ENCODE data around the gene PACRG. TPM values are rescaled to one million over a fixed set of nuclear protein-coding genes. Genes with fewer than 3 reads are reported as not detected.
"Not testable (repeated sequence)": the region's sequence is repeated elsewhere in the genome, so short reads cannot be mapped to it uniquely, and the experiment has no call there.

The PACRG gene
- total RNA-seq, 1 experiment from 2014 or later = 0.59 TPM

GRCh38 chr6:162974685-162975084 is 246.9 kb downstream of the PACRG start:
- Histone ChIP-seq H3K27ac (ENCODE audit: low read length) (no peak overlapping the region), H3K36me3 (ENCODE audit: control insufficient read depth, insufficient read depth, low read length) (no peaks in the 10 kb centered on the region), H3K27me3 (ENCODE audit: control insufficient read depth, insufficient read depth, low read length) (no peaks in the 10 kb centered on the region), H3K4me1 (ENCODE audit: control insufficient read depth, insufficient read depth, low read length) (no peaks in the 10 kb centered on the region), H3K4me3 (ENCODE audit: low read depth in 2 of 2, low read length in 2 of 2) (no peak overlapping the region), H3K9me3 (ENCODE audit: control insufficient read depth, insufficient read depth, low read depth, low read length) (no peaks in the 10 kb centered on the region)
- intact Hi-C loops (cut with micrococcal nuclease; ENCODE audit: unreplicated experiment) = no loop called here
- TF ChIP-seq TCF7L2 (IDR thresholded peaks at IDR 0.05; ENCODE audit: low read depth, low read length) = no peak
- TF ChIP-seq REST (IDR thresholded peaks at IDR 0.05; ENCODE audit: insufficient read depth in 1 of 2, low read depth in 2 of 2, low read length in 1 of 2) = no peak
- no peak for TF ChIP-seq POLR2AphosphoS5 (IDR thresholded peaks at IDR 0.05; ENCODE audit: low read depth, low read length)
- no peak for TF ChIP-seq CTCF (IDR thresholded peaks at IDR 0.05)
- no peak for TF ChIP-seq SIN3A (IDR thresholded peaks at IDR 0.05; ENCODE audit: borderline replicate concordance, insufficient read depth, low read depth, low read length)
- in situ Hi-C loops (cut with HindIII; ENCODE audit: low pct_unique_long_range_greater_than_20kb, low sequenced_read_pairs) = no loop called here
- no TSS peak for BruUV-seq (replicated peaks)
- ATAC-seq = no peak
- CTCF ChIA-PET = no interaction called here
- DNase-seq (ENCODE audit: low read depth, low spot score) = no peak
- POLR2A ChIA-PET = no interaction called here

GRCh38 chr6:162976141-162976540 is 248.4 kb downstream of the PACRG start:
- no peaks in the 10 kb centered on the region for H3K9me3 ChIP-seq (ENCODE audit: control insufficient read depth, insufficient read depth, low read depth, low read length)
- intact Hi-C loops (cut with micrococcal nuclease; ENCODE audit: unreplicated experiment) (no loop called here), in situ Hi-C loops (cut with HindIII; ENCODE audit: low pct_unique_long_range_greater_than_20kb, low sequenced_read_pairs) (no loop called here)
- no peaks in the 10 kb centered on the region for H3K4me1 ChIP-seq (ENCODE audit: control insufficient read depth, insufficient read depth, low read length)
- ChIA-PET CTCF (no interaction called here), POLR2A (no interaction called here)
- DNase-seq (ENCODE audit: low read depth, low spot score) = no peak
- no TSS peak for BruUV-seq (replicated peaks)
- H3K27ac ChIP-seq (ENCODE audit: low read length) = no peak overlapping the region
- H3K4me3 ChIP-seq (ENCODE audit: low read depth in 2 of 2, low read length in 2 of 2) = no peak overlapping the region
- no peaks in the 10 kb centered on the region for H3K36me3 ChIP-seq (ENCODE audit: control insufficient read depth, insufficient read depth, low read length)
- ATAC-seq = no peak
- TF ChIP-seq CTCF (IDR thresholded peaks at IDR 0.05) = no peak
- no peak for TF ChIP-seq SIN3A (IDR thresholded peaks at IDR 0.05; ENCODE audit: borderline replicate concordance, insufficient read depth, low read depth, low read length)
- no peak for TF ChIP-seq REST (IDR thresholded peaks at IDR 0.05; ENCODE audit: insufficient read depth in 1 of 2, low read depth in 2 of 2, low read length in 1 of 2)
- TF ChIP-seq POLR2AphosphoS5 (IDR thresholded peaks at IDR 0.05; ENCODE audit: low read depth, low read length) = no peak
- no peak for TF ChIP-seq TCF7L2 (IDR thresholded peaks at IDR 0.05; ENCODE audit: low read depth, low read length)
- H3K27me3 ChIP-seq (ENCODE audit: control insufficient read depth, insufficient read depth, low read length) = no peaks in the 10 kb centered on the region

GRCh38 chr6:162983234-162983633 is 255.5 kb downstream of the PACRG start:
- POLR2A ChIA-PET; CTCF ChIA-PET; in situ Hi-C loops (cut with HindIII; ENCODE audit: low pct_unique_long_range_greater_than_20kb, low sequenced_read_pairs): not testable (repeated sequence)

More at GRCh38 chr6:162983234-162983633, 255.5 kb downstream of the PACRG start:
- H3K27me3 ChIP-seq (ENCODE audit: control insufficient read depth, insufficient read depth, low read length); H3K9me3 ChIP-seq (ENCODE audit: control insufficient read depth, insufficient read depth, low read depth, low read length); H3K27ac ChIP-seq (ENCODE audit: low read length); H3K4me3 ChIP-seq (ENCODE audit: low read depth in 2 of 2, low read length in 2 of 2); H3K4me1 ChIP-seq (ENCODE audit: control insufficient read depth, insufficient read depth, low read length); DNase-seq (ENCODE audit: low read depth, low spot score); H3K36me3 ChIP-seq (ENCODE audit: control insufficient read depth, insufficient read depth, low read length); ATAC-seq; intact Hi-C loops (cut with micrococcal nuclease; ENCODE audit: unreplicated experiment); BruUV-seq (replicated peaks): not testable (repeated sequence)
